Measurements from ENCODE around the gene SLC2A4RG. TPM values are rescaled to one million over a fixed set of nuclear protein-coding genes. Genes with fewer than 3 reads are reported as not detected.

SLC2A4RG gene
- total and polyA plus RNA-seq, 2 of the 13 experiments (the other 11 are each of a cell fraction or from before 2014, with no cell fraction given) = 91.4 to 95.9 TPM

DNA sequence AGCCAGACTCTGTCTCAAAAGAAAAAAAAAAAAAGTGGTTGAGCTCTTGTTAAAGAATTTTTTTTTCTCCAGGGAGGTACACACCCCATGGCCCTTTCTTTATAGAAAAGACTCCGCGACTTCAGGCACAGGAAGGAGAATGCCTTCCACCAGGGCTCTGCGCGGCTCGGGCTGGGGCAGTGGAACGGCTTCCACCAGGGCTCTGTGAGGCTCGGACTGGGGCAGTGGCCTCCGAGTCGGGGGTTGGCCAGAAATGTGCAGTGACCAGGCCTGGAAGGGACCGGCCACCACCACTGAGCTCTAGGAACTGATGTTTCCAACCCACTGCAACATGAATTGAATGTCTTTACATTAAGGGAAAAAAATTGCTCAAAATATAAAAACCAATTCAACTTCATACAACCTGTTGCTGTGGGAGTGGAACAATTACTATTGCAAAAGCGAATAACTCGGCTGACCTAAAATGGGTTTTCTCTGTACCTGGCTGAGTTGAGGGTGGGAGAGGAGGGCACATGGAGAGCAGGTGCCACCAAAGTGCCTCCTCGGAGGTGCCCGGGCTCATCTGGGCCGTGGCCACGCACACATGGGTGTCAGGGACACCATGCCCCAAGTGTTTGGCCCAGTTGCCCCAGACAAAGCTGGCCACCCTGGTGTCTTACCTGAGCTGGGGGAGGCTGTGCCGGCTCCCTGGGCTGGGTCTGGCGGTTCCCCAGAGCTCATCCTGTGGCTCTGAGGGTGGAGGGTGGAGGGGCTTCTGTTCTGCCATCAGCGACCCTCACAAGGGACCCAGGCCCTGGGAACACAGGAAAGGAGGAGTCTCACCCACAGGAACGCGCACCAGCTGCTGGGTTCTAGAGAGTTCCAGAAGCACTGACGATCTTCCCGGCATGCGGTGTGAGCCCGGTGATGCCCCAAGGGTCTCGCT is 29.3 kb downstream of the SLC2A4RG start (continued):
- TF ChIP-seq, protein P1, sequence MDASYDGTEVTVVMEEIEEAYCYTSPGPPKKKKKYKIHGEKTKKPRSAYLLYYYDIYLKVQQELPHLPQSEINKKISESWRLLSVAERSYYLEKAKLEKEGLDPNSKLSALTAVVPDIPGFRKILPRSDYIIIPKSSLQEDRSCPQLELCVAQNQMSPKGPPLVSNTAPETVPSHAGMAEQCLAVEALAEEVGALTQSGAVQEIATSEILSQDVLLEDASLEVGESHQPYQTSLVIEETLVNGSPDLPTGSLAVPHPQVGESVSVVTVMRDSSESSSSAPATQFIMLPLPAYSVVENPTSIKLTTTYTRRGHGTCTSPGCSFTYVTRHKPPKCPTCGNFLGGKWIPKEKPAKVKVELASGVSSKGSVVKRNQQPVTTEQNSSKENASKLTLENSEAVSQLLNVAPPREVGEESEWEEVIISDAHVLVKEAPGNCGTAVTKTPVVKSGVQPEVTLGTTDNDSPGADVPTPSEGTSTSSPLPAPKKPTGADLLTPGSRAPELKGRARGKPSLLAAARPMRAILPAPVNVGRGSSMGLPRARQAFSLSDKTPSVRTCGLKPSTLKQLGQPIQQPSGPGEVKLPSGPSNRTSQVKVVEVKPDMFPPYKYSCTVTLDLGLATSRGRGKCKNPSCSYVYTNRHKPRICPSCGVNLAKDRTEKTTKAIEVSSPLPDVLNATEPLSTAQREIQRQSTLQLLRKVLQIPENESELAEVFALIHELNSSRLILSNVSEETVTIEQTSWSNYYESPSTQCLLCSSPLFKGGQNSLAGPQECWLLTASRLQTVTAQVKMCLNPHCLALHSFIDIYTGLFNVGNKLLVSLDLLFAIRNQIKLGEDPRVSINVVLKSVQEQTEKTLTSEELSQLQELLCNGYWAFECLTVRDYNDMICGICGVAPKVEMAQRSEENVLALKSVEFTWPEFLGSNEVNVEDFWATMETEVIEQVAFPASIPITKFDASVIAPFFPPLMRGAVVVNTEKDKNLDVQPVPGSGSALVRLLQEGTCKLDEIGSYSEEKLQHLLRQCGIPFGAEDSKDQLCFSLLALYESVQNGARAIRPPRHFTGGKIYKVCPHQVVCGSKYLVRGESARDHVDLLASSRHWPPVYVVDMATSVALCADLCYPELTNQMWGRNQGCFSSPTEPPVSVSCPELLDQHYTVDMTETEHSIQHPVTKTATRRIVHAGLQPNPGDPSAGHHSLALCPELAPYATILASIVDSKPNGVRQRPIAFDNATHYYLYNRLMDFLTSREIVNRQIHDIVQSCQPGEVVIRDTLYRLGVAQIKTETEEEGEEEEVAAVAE (CRISPR knock-in tag; IDR thresholded peaks at IDR 0.05; ENCODE audit: borderline replicate concordance) = no peak
- TF ChIP-seq ZNF335 (CRISPR knock-in tag; IDR thresholded peaks at IDR 0.05) = no peak
- no peak for TF ChIP-seq HOXA9 (CRISPR knock-in tag; IDR thresholded peaks at IDR 0.05; ENCODE audit: borderline replicate concordance)
- no peak for TF ChIP-seq ZNF577 (CRISPR knock-in tag; IDR thresholded peaks at IDR 0.05; ENCODE audit: borderline replicate concordance, low read depth)

GRCh38 chr20:63769891-63770474 is 30.4 kb downstream of the SLC2A4RG start:
- in situ Hi-C loops (cut with HindIII; ENCODE audit: extremely low pct_ligation_motif_present, low pct_unique_long_range_greater_than_20kb) = no loop called here
- no peak for TF ChIP-seq ZFAT (CRISPR knock-in tag; conservative IDR thresholded peaks at IDR 0.05)
- TF ChIP-seq, protein P2, sequence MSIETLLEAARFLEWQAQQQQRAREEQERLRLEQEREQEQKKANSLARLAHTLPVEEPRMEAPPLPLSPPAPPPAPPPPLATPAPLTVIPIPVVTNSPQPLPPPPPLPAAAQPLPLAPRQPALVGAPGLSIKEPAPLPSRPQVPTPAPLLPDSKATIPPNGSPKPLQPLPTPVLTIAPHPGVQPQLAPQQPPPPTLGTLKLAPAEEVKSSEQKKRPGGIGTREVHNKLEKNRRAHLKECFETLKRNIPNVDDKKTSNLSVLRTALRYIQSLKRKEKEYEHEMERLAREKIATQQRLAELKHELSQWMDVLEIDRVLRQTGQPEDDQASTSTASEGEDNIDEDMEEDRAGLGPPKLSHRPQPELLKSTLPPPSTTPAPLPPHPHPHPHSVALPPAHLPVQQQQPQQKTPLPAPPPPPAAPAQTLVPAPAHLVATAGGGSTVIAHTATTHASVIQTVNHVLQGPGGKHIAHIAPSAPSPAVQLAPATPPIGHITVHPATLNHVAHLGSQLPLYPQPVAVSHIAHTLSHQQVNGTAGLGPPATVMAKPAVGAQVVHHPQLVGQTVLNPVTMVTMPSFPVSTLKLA (IDR thresholded peaks at IDR 0.05) = no peak
- TF ChIP-seq MED13 (CRISPR knock-in tag; IDR thresholded peaks at IDR 0.05) = no peak
- no peak for TF ChIP-seq REL (CRISPR knock-in tag; conservative IDR thresholded peaks at IDR 0.05)
- no peak for TF ChIP-seq ZNF557 (CRISPR knock-in tag; IDR thresholded peaks at IDR 0.05)
- no peak for TF ChIP-seq MEF2D (CRISPR knock-in tag; IDR thresholded peaks at IDR 0.05)
- no peak for TF ChIP-seq ZBTB3 (CRISPR knock-in tag; IDR thresholded peaks at IDR 0.05; ENCODE audit: borderline replicate concordance, low read depth)

More at GRCh38 chr20:63769891-63770474, 30.4 kb downstream of the SLC2A4RG start:
- Histone ChIP-seq H3K79me2 (ENCODE audit: insufficient read depth, low read length) (no peaks in the 10 kb centered on the region), H3K4me1 (ENCODE audit: insufficient read depth, low read length) (peaks cover 19% of the 10 kb centered on the region), H3K9ac (ENCODE audit: insufficient read depth, low read depth, low read length) (no peak overlapping the region), H3K27ac (ENCODE audit: extremely low read length, insufficient read depth, low read length) (no peak overlapping the region), H4K20me1 (ENCODE audit: insufficient read depth, low read length) (no peaks in the 10 kb centered on the region), H3K9me3 (ENCODE audit: low read length) (no peaks in the 10 kb centered on the region), H2AFZ (ENCODE audit: low read length) (no peak overlapping the region), H3K4me2 (ENCODE audit: low read depth, low read length) (no peak overlapping the region), H3K4me3 (replicated peaks in 1 of 3; ENCODE audit: insufficient read depth in 1 of 3, low read depth in 2 of 3, low read length in 3 of 3) (no peak overlapping the region), H3K36me3 (replicated peaks in 1 of 2; ENCODE audit: control insufficient read depth in 1 of 2, insufficient read depth in 2 of 2, low read length in 2 of 2) (no peaks in the 10 kb centered on the region), H3K27me3 (ENCODE audit: control insufficient read depth in 1 of 2, insufficient read depth in 2 of 2, low read length in 2 of 2) (no peaks in the 10 kb centered on the region)
- FAIRE-seq = no peak
- intact Hi-C loops (cut with micrococcal nuclease; ENCODE audit: unreplicated experiment) = no loop called here
- no peak for DNase-seq (ENCODE audit: low spot score)
- ChIA-PET CTCF (ENCODE audit: low intra/inter-chr PET ratio, low total read pairs) (no interaction called here), POLR2A (interaction anchor here (0.9 kb wide), 1 partner anchor 29 kb away, joined by 3 read pairs; no protein-coding TSS in a partner anchor)
- BruUV-seq (replicated peaks) = no TSS peak
- ATAC-seq = no peak
- 89% methylated on average over 31 of the region's 31 CpGs for WGBS (ENCODE audit: low lambda C conversion rate)

Data from HepG2 (cell line).